LNCAP (cell line): ENCODE data around the gene RECQL.

Experiments used
- CTCF ChIP-seq: fragments of 450-650 bp; IDR thresholded peaks from 2 replicates; pipeline ENCODE4 v1.5.1; 2017; ENCODE audit warnings: mild to moderate bottlenecking

RECQL gene

GRCh38 chr12:21439347-21439746, 62.1 kb downstream of the RECQL start:
- no peak for TF ChIP-seq CTCF

GRCh38 chr12:21438643-21439042, 62.8 kb downstream of the RECQL start:
- no peak for TF ChIP-seq CTCF

- TF ChIP-seq CTCF: no peak
These were observed 66.7 kb downstream of the RECQL start for GRCh38 chr12:21434699-21435098.

DNA sequence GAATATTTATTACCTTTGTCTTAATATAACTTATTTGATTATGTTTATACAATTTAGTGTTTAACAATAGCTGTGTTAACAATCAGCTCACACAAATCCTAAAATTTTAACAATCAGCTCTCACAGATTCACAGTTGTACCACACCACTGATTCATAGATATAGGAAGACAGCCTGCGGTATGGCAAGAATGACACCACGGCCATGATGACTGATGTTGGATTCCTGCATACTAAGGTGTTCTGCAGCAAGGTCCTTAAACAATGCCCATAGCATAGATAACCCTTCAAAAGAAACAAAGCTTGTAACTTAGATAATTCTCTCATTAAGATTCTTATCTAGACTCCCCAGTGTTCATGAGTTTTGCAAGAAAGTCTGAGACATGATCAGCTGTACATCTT, 67.9 kb downstream of the RECQL start:
- TF ChIP-seq CTCF: no peak

- no peak for TF ChIP-seq CTCF
These were observed 71.4 kb downstream of the RECQL start for GRCh38 chr12:21429994-21430393.

- TF ChIP-seq CTCF: no peak
These were observed 73.2 kb downstream of the RECQL start for GRCh38 chr12:21428241-21428640.
